GM18511 (cell line): Measurements from ENCODE around the gene CD247.

Source experiments
- ATAC-seq: cut with Tn5 transposase; IDR thresholded peaks from one replicate; pipeline ENCODE4 v1.9.1; 2021; ENCODE audit warnings: mild to moderate bottlenecking, moderate library complexity; ENCODE audit not compliant: unreplicated experiment

The CD247 gene

DNA sequence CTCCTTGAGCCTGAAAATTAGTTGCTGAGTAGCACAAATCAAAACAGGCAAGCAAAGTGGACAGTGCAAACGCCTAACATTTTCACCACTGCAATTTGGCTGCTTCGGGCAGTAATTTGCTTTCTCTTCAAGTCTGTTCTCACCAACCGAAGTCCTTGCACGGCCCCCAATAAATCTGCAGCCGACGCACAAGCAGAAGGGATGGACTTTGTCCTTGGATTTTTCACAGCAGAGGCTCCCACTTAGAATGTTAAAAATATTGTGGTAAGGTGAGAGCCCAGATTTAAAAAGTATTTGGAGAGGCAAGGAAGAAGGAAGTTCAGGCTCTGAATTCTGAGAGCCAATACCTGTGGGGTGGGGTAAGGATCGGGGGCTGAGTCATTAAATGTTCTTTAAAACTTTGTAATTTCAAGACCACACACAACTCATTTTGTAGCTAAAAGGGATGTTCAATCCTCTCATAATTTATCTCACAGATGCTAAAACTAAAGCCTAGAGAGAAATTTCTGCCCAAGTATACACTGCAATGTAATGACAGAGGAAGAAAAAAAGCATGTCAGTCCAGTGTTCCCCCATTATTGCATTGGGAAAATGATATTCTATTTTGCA is 6.2 kb downstream of the CD247 start:
- no peak for ATAC-seq

DNA sequence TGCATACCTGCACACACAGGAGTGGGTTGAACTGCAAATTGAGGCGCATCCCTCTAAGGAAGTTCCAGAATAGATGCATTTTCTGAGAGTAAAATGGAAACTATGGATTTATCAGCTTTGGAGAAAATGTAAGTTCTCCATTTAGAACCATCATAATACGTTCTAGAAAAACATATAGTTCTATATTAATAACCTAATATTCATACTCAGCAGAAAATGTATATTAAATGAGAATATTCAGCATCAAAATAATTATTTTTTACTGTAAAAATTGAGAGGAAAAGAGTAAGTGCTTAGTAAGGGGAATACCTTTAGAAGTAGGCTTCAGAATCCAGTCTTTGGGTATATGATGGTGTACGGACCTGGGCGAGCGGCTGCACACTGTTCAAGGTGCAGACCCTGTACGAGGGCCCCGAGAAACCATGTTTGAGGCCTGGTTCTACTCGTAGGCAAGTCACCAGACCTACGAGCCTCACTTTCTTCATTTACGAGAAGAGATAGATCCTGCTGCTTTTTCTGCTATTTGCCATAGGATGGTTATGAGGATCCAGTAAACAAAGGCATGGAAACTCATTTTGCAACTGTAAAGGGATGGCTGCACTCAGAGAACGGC is 6.8 kb downstream of the CD247 start:
- no peak for ATAC-seq

DNA sequence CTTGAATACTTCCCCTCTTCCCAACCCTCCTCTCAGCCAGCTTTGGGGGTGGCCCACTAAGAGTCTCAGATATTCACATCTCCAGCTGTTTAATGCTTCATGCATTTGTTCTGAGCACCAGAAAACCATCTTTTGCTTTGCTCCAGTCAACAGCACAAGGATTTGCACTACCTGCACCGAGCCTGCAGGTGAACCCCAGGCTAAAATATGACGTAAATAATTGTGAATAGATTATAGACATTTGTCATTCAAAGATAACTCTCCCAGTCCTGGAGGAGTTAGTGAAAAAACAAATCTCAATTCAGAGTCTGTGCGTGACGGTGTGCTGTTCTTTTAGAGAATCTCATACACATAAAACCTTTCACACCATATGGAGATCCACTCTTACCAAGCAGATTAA is 7.4 kb downstream of the CD247 start:
- no peak for ATAC-seq

DNA sequence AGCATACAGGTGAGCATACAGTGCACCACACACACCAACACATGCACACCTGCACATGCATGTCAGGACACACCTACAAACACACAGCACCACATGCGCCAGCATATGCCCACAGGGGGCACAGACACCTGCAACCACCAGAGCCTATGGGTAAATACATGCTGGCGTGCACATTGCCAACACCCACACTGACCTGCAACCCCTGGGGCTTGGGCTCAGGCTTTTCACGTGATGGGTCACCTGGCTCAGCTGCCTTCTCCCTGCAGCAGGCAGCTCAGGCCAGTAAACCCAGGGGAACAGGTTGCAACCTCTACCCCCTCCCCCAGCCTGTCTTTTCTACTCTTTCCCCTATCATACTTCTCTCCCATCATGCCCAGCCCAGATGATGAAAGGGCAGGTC is 8.1 kb downstream of the CD247 start:
- no peak for ATAC-seq

DNA sequence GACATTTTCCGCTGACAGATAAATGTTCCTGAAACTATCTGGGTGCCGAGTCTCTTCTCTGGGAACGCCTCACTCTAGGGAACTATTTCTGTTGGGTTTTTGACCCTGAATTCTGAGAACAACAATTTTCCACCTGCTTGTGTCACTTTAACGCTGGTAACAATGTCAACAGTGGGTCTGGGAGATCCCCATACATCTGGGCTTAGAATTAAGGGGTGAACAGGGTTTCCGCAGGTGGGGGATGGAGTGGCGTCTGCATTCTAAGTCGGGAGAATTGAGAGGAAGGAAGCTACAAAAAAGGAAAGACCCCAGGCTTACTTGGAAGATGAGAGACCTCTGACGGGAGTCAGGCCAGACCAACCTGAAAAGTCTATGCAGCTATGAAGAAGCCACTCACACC is 8.7 kb downstream of the CD247 start:
- no peak for ATAC-seq

DNA sequence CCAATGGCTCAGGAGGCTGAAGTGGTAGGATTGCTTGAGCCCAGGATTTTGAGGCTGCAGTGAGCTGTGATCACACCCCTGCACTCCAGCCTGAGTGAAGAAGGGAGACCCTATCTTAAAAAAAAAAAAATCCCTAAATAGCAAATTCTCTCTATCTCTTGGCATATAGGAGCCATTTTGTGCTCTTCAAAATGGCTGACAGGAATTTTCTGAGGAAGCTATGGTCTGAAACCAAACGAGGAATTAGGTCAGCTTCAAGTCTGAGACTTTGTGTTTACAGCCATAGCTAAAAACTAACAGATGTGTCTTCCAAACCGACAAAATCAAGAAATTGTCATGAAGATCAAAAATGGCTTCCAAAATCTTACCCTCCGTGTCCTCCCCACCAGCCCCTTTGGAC is 10.6 kb downstream of the CD247 start:
- no peak for ATAC-seq

DNA sequence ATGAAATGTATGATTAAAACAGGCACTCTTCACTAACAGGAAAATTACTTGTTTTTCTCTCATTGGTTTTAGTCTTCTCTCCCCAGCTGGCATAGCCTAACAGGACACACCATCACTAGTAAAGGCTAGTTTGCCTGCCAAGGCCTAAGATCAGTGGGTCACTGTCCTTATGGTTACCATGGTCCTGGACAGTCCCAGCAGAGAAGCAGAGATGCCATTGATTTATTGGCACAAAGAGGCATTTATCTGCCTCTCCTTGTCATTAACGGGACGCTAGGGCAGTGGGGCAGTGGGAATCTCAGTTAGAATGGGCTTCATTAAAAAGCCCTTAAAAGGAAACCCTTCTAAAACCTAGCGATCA is 13.9 kb downstream of the CD247 start:
- ATAC-seq, result no peak

DNA sequence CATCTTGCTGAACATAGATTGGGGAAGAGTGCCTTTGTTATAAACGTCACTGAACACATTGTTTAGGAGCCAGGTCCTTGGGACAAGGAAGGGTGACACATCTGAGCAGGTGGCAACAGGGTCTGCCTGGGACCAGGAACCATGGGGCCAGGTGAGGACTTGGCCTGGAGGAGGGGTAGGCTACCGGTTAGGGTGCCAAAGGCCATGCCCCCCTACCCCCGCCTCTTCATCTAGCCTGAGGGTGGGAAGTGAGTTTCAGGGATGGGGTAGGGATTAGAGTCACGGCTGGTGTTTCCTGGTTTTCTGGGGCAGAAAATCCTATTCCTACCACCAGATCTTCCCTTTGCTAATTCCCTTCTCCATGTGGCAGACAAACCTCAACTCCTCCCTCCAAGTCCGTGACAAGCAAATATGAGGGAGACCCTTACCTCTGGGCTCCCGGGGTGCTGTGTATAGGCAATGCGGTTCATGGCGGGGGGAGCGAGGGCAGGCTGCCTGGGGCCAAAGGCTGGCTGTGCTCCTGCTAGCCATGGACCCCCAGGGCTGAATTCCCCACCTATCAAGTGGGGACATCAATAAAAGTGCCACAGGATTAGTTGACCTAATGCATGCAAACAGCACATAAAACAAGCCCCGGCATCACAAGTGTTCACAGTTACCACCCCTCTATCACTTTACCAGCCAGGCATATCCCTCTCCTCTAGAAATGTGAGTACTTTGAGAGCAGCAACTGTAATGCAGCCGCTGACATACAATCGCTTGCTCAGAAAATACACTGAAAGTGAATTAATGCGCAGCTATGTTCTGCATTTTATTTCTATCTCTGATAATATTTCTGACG is 14.5 kb downstream of the CD247 start:
- no peak for ATAC-seq

DNA sequence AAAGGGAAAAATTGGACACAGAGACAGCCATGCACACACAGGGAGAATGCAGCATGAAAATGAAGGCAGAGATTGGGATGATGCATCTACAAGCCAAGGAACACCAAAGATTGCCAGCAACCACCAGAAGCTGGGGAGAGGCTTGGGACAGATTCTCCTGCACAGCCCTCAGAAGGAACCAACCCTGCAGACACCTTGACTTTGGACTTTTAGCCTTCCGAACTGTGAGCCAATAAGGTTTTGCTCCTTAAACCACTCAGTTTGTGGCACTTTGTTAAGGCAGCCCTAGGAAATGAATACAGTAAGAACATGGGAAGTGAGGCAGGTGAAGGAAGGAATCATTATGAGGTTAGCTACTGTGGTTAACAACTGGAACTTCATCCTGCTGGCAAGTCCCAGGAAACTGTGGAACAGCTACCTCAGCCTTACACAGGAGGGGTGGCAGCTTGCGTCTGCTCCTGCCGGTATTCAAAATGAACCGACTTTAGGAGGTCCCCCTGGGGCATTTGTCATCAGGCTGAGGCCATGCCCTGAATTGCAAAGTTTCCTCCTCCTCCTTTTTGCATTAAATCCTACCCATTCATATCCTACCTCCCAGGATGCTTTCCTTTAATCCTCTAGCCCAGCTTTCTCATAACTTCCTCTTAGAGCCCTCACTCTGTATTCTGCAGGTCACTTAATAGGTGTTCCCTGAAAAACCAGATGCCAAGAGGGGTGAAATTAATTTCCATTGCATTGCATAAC is 15.4 kb downstream of the CD247 start:
- ATAC-seq, result no peak

DNA sequence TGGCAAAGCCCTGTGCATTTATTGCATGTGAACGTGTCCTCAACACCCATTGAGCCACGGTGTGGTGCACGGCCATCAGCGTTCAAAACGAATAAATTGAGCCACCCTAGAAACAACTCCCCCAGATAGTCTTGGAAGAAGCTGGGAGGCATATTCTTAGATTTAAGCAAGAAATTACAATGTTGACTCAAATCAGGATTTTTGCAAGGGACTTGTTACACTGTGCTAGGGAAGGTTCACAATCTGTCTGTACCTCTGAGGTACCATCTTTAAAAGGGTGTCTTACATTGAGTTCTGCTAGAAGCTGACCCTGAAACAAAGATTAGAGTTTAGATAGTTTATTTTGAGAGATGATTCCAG is 16.2 kb downstream of the CD247 start:
- ATAC-seq, result no peak

DNA sequence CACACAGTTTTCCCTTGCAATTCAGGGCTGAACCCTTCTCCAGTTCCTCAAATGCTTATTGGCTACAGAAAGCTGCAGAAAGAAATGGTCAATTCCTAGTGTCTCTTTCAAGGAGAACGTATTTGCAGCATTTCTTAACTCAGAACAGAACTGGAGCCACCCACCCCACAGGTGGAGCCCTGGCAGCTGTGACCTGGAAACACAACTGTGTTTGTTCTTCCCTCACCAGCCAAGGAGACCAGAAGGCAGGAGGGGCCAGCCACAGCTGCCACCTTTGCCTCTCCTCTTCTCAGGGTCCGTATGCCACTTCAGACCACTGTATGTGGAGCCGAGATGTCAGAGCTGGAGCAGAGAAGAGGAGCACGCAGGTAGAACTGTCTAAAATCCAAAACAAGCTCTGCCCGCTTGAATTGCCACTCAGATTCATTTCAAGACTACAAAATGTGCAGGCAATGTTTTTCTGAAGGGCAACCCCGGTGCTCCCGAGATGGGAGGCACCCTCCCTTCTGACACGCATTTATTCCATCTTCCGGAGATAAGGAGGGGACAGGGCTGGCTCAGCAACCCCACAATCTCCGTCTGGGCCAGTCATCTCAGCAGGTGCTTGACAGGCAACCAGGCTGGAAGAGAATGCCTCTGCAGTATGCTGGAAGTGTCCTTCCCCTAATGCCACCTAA is 16.7 kb downstream of the CD247 start:
- no peak for ATAC-seq

DNA sequence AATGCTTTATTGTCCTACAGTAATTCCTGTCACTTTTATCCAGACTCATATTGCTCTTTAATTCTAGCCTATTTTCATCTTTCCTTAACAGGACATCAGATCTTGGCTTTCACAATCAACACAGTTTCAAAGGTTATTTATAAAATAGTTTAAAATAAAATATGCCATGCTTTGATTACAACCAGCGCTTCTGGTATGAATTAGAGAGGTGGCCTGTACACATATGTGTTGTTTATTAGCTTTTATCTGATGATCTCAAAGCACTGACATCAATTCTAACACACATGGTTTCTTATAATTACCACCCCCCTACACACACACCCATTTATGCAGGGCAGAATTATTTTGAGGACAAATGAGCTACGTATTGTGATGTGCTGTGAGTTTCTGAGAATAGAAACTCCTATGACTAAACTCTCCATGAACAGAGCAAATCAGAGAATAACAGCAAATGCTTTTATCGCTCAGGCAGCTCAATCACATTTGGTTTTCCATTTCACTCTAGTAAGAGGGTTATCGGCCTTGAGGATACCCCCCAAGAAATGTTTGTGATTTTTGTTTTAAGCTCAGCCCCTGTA is 18.0 kb downstream of the CD247 start:
- peak; percentile 34 for ATAC-seq

DNA sequence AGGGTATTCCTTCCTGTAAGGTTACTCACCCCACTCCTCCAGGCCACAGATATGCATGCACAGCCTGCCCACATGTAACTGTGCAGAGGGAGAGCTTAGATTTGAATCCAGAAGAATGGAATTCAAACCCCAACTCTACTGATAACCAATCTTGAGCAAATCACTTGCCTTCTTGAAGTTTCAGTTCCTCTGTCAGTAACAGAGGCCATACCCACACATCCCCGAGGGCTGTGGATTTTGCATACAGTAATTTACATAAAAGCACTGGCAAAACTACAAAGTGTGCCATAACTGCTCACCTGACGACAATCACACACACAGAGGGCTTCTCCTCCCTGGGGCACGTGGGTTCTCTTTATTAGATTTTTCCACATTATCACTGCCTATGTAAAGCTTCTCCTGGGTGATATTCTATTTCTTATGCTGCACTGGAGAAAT is 18.6 kb downstream of the CD247 start:
- ATAC-seq, result peak; percentile 98

DNA sequence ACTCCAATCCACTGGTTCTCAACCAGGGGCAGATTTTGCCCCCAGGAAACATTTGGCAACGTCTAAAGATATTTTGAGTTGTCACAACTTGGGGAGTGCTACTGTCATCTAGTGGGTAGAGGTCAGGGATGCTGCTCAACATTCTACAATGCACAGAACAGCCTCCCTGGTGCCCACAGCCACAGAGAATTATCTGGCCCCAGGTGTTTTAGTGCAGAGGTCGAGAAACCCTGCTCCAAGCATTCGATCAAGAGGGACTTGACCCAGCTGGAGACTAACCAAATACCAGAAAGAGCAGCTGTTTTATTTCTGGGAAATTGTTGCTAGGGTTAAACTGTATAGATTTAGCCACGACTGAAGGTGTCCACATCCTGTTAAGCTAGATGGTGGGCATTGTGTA is 19.2 kb downstream of the CD247 start:
- ATAC-seq, result no peak

DNA sequence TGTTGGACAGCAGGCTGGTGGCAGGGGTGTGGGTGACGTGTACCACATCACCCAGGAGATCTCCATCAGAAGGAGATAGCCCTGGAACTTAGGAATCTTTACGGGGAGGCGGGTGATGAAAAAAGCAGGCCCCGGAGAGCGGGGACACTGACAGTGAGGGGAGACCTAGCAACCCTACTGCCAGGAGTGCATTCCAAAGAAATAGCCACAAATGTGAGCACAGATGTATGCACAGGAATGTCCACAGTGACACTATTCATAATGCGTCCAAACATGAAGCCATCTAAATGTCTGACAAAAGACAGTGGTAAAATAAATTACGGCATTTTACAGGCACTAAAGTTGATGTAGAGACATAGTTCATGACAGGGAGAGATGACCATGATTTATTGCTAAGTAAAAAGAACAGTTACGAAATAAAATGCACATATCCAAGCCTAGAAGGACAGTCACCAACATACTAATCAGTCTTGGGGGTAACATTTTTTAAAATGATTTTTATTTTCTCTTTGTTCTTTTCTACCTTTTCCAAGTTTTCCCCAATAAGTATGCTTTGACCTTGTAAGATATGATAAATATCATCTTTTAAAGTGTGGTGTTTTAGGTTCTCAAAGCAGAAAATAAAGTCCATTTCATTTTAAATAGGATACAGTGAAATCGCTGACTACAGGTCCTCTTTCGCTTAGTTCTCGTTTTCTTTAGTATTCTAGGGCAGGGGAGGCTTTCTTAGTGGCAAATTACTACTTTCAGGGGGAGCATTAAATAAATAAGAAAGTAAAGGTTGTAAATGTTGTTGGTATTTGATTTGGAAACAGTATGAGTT is 21.3 kb downstream of the CD247 start:
- ATAC-seq, result no peak

DNA sequence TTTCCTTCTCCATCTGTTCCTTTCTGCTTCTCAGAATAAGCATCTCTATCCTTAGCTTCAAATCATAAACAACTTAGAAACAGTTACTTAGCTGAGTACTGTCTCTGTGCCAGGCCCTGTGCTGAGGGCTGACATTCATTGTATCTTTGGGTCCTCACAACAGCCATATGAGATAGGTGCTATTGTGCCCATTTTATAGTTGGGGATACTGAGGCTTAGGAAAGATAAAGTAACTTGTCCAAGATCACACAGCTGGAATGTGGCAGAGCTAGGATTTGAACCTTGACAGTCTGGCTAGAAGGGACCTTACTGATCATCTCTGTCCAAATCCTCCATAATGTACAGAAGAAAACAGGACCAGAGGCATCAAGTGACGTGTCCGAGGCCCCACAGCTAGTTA is 25.0 kb downstream of the CD247 start:
- no peak for ATAC-seq

DNA sequence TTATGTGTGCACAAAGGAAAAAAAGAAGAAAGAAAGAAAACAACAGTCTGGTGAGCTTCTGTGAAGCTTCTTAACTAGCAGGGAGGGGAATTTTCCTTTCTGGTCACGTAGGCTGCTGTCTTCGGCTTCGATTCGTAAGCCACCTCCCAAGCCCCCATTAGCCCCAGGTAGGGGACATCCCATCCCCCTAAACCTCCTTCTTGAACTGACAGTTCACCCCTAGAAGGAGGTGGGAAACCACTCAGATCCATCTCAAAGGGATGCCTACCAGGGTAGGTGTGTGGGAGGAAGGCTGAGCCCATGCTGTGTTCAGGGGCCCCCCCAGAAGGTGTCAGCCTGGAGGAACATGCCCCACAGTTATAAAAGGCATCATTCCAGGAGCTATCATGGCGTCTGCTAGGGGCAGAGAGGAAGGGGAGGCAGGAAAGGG is 25.8 kb downstream of the CD247 start:
- no peak for ATAC-seq

DNA sequence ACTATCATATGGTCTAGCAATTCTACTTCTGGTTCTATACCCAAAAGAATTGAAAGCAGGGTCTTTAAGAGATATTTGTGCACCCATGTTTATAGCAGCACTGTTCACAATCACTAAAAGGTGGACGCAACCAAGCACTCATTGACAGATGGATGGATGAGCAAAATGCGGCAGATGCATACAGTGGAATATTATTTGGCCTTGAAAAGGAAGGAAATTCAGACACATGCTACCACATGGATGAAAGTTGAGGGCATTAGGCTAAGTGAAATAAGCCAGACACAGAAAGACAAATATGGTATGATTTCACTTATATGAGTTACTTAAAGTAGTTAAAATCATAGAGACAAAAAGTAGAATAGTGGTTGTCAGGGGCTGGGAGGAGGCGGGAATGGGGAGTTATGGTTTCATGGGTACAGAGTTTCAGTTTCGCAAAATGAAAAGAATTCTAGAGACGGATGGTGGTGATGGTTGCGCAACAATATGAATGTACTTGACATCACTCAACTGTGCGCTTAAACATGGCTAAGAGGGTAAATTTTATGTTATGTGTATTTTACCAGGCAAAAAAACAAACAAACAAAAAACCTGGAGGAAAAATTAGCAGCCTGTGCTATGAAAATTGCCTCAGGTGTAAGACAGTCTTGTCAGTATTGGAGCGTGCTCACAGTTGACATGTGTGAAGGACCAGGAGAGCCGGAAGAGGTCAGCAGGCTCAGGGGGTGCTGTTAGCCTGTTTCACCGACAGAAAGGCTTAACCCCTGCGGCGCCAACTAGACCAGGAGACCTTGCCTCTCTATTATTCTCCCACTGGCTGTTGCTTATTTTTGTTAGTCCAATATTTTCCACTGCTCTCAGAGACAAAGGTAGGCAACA is 26.5 kb downstream of the CD247 start:
- no peak for ATAC-seq

DNA sequence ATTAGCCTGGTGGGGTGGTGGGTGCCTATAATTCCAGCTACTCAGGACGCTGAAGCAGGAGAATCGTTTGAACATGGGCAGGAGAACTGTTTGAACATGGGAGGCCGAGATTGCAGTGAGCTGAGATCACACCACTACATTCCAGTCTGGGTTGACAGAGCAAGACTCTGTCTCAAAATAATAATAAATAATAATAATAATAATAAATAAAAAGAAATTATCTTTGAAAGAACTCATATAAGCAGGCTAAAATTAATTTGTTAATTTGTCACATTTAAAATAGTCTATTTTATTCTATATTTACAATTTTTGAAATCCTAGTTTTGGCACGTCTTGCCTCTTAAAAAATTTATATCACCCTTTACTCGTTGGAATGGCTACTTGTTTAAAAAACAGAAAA is 27.6 kb downstream of the CD247 start:
- ATAC-seq, result no peak
